ENCODE measurements around the gene ADAMTS8. TPM values are rescaled to one million over a fixed set of nuclear protein-coding genes. Genes with fewer than 3 reads are reported as not detected.

Gene ADAMTS8
- total and polyA plus RNA-seq, 9 of the 15 experiments (the other 6 are each of a cell fraction or from before 2014, with no cell fraction given): not detected

GRCh38 chr11:130391711-130392110 lies 36.7 kb downstream of the ADAMTS8 start:
- intact Hi-C loops (cut with micrococcal nuclease): no loop called here
- ChIA-PET POLR2A (interaction anchor here (0.9 kb wide), 1 partner anchor 21 kb away, joined by 5 read pairs; no protein-coding TSS in a partner anchor), CTCF (ENCODE audit: low intra/inter-chr PET ratio) (no interaction called here)
- Histone ChIP-seq H3K36me3 (ENCODE audit: control insufficient read depth, insufficient read depth, low read length) (no peaks in the 10 kb centered on the region), H3K9me1 (ENCODE audit: control insufficient read depth, insufficient read depth, low read length) (no peaks in the 10 kb centered on the region), H3K9me3 (replicated peaks; ENCODE audit: control insufficient read depth, insufficient read depth, low read depth, low read length) (no peaks in the 10 kb centered on the region), H3K79me2 (ENCODE audit: control insufficient read depth, insufficient read depth, low read length) (no peaks in the 10 kb centered on the region), H3K4me1 (replicated peaks in 1 of 2; ENCODE audit: control insufficient read depth in 2 of 2, insufficient read depth in 2 of 2, low read length in 2 of 2) (no peaks in the 10 kb centered on the region), H3K4me2 (ENCODE audit: insufficient read depth, low read length) (no peak overlapping the region), H3K9ac (ENCODE audit: insufficient read depth in 1 of 2, low read depth in 2 of 2, low read length in 2 of 2) (no peak overlapping the region), H3K27ac (ENCODE audit: extremely low read depth, low read depth, low read length) (no peak overlapping the region), H3K4me3 (no peak overlapping the region), H4K20me1 (replicated peaks; ENCODE audit: control insufficient read depth, insufficient read depth, low read length) (0 out of 2 replicates have a peak, but pooled peaks cover 3% of the 10 kb centered on the region), H2AFZ (ENCODE audit: low read depth, low read length) (no peak overlapping the region), H3K27me3 (ENCODE audit: control insufficient read depth in 2 of 2, insufficient read depth in 2 of 2, low read length in 2 of 2) (peaks cover 32 to 63% of the 10 kb centered on the region in 2 experiments)
- no peak for TF ChIP-seq ARID2 (IDR thresholded peaks at IDR 0.05)
- no peak for TF ChIP-seq PYGO2 (tag; IDR thresholded peaks at IDR 0.05)
- no peak for TF ChIP-seq PRMT5 (CRISPR knock-in tag; IDR thresholded peaks at IDR 0.05)
- TF ChIP-seq ZNF263 (CRISPR knock-in tag; IDR thresholded peaks at IDR 0.05; ENCODE audit: borderline replicate concordance): no peak
- no peak for TF ChIP-seq MEF2A (IDR thresholded peaks at IDR 0.05; ENCODE audit: control insufficient read depth, low read depth, low read length)
- TF ChIP-seq PHF21A (IDR thresholded peaks at IDR 0.05; ENCODE audit: borderline replicate concordance, low read depth): no peak
- TF ChIP-seq, protein P1, sequence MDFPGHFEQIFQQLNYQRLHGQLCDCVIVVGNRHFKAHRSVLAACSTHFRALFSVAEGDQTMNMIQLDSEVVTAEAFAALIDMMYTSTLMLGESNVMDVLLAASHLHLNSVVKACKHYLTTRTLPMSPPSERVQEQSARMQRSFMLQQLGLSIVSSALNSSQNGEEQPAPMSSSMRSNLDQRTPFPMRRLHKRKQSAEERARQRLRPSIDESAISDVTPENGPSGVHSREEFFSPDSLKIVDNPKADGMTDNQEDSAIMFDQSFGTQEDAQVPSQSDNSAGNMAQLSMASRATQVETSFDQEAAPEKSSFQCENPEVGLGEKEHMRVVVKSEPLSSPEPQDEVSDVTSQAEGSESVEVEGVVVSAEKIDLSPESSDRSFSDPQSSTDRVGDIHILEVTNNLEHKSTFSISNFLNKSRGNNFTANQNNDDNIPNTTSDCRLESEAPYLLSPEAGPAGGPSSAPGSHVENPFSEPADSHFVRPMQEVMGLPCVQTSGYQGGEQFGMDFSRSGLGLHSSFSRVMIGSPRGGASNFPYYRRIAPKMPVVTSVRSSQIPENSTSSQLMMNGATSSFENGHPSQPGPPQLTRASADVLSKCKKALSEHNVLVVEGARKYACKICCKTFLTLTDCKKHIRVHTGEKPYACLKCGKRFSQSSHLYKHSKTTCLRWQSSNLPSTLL (IDR thresholded peaks at IDR 0.05): no peak
- TF ChIP-seq ZNF79 (CRISPR knock-in tag; IDR thresholded peaks at IDR 0.05; ENCODE audit: low read depth): no peak
- TF ChIP-seq SRF (CRISPR knock-in tag; IDR thresholded peaks at IDR 0.05): no peak
- no peak for TF ChIP-seq ZFP91 (CRISPR knock-in tag; IDR thresholded peaks at IDR 0.05)
- TF ChIP-seq FOS (IDR thresholded peaks at IDR 0.05; ENCODE audit: extremely low read depth, insufficient read length): no peak
- no peak for TF ChIP-seq ZNF644 (tag; IDR thresholded peaks at IDR 0.05; ENCODE audit: low read depth)
- TF ChIP-seq FOXA1 (IDR thresholded peaks at IDR 0.05; ENCODE audit: borderline replicate concordance): no peak
- TF ChIP-seq RFX5 (IDR thresholded peaks at IDR 0.05; ENCODE audit: low read depth, low read length): no peak
- no peak for TF ChIP-seq BRD4 (IDR thresholded peaks at IDR 0.05)
- no peak for TF ChIP-seq ZNF224 (CRISPR knock-in tag; IDR thresholded peaks at IDR 0.05)
- no peak for TF ChIP-seq NCOA2 (IDR thresholded peaks at IDR 0.05; ENCODE audit: partially characterized antibody in 2 of 2)
- TF ChIP-seq HEY1 (CRISPR knock-in tag; IDR thresholded peaks at IDR 0.05; ENCODE audit: borderline replicate concordance): no peak
- no peak for TF ChIP-seq ZBTB17 (CRISPR knock-in tag; IDR thresholded peaks at IDR 0.05)
- TF ChIP-seq POU5F1 (IDR thresholded peaks at IDR 0.05; ENCODE audit: borderline replicate concordance, low read depth, low read length, partially characterized antibody): no peak
- DNase-seq (ENCODE audit: extremely low read depth in 1 of 4, low spot score in 3 of 4): no peak
- in situ Hi-C loops (cut with MboI): no loop called here
- no TSS peak for BruUV-seq (replicated peaks)
- ATAC-seq: no peak
- no peak for FAIRE-seq
- 0% methylated on average over 8 of the region's 8 CpGs for WGBS (ENCODE audit: insufficient coverage, low coverage, missing lambda C conversion rate)
